Activated CD4-positive, alpha-beta memory T cell treated with anti-CD3 and anti-CD28 coated beads, Interleukin-2, amount 10 ng/mL, durations not matched to agents 7 days and 5 days (primary cell): ENCODE measurements around the gene JUN. TPM values are rescaled to one million over a fixed set of nuclear protein-coding genes. Genes with fewer than 3 reads are reported as not detected.

Source experiments
- CTCF ChIA-PET: fragments of 350-600 bp; sonication (Branson Sonifier 250); formaldehyde crosslinking; loops from one replicate; lab custom pipeline; 2021; ENCODE audit warnings: antibody characterized with exemption, inconsistent platforms; lab: Charles Lee
- POLR2A ChIA-PET: fragments of 350-600 bp; sonication (Branson Sonifier 250); formaldehyde crosslinking; loops from one replicate; lab custom pipeline; 2021; ENCODE audit warnings: antibody characterized with exemption; lab: Charles Lee
- DNase-seq: peaks from one replicate; pipeline ENCODE4 v3.0.0-alpha.2; 2020
- H3K27ac Mint-ChIP-seq: one replicate; pipeline ENCODE4 v1.8.0; 2021; ENCODE audit warnings: mild to moderate bottlenecking, mixed read lengths
- H3K27me3 Mint-ChIP-seq: one replicate; pipeline ENCODE4 v1.8.0; 2021; ENCODE audit warnings: mixed read lengths
- H3K36me3 Mint-ChIP-seq: one replicate; pipeline ENCODE4 v1.8.0; 2021; ENCODE audit warnings: low read depth, mixed read lengths
- H3K4me1 Mint-ChIP-seq: one replicate; pipeline ENCODE4 v1.8.0; 2021; ENCODE audit warnings: mixed read lengths
- H3K4me3 Mint-ChIP-seq: one replicate; pipeline ENCODE4 v1.8.0; 2021; ENCODE audit warnings: mild to moderate bottlenecking, mixed read lengths
- H3K9me3 Mint-ChIP-seq: one replicate; pipeline ENCODE4 v1.8.0; 2021; ENCODE audit warnings: mixed read lengths
- total RNA-seq, 2 experiments: library from RNA; stranded (reverse); gene quantifications; one replicate each; pipeline ENCODE4 v1.2.3, GENCODE V29; 2021

JUN gene
- total RNA-seq, 2 experiments from 2014 or later, result 31.1 to 32.3 TPM

- Mint-ChIP-seq H3K4me3 (no peak overlapping the region), H3K4me1 (no peaks in the 10 kb centered on the region), H3K36me3 (no peaks in the 10 kb centered on the region), H3K27ac (no peak overlapping the region), H3K9me3 (no peaks in the 10 kb centered on the region), H3K27me3 (peaks cover 13% of the 10 kb centered on the region)
- CTCF ChIA-PET, result no interaction called here
- DNase-seq, result no peak
- POLR2A ChIA-PET, result no interaction called here
Observed at GRCh38 chr1:58764294-58764978, 19.4 kb downstream of the JUN start.

- POLR2A ChIA-PET, result no interaction called here
- no peak overlapping the region for H3K4me3 Mint-ChIP-seq
- peaks cover 11% of the 10 kb centered on the region for H3K27me3 Mint-ChIP-seq
- peaks cover 4% of the 10 kb centered on the region for H3K4me1 Mint-ChIP-seq
- H3K9me3 Mint-ChIP-seq, result no peaks in the 10 kb centered on the region
- no peak overlapping the region for H3K27ac Mint-ChIP-seq
- CTCF ChIA-PET, result interaction anchor here (0.6 to 1.1 kb wide), 2 partner anchors 19 to 935 kb away, joined by 3 to 4 read pairs; no protein-coding TSS in a partner anchor
- no peaks in the 10 kb centered on the region for H3K36me3 Mint-ChIP-seq
- no peak for DNase-seq
Observed at GRCh38 chr1:58763214-58763613, 20.6 kb downstream of the JUN start.

- ChIA-PET POLR2A (no interaction called here), CTCF (interaction anchor here (0.6 to 1.1 kb wide), 2 partner anchors 19 to 936 kb away, joined by 3 to 4 read pairs; no protein-coding TSS in a partner anchor)
- no peak for DNase-seq
- H3K27ac Mint-ChIP-seq, result no peak overlapping the region
- H3K9me3 Mint-ChIP-seq, result no peaks in the 10 kb centered on the region
- peaks cover 4% of the 10 kb centered on the region for H3K4me1 Mint-ChIP-seq
- no peaks in the 10 kb centered on the region for H3K36me3 Mint-ChIP-seq
- H3K4me3 Mint-ChIP-seq, result no peak overlapping the region
- H3K27me3 Mint-ChIP-seq, result peaks cover 7% of the 10 kb centered on the region
Observed at GRCh38 chr1:58762806-58763205, 21.0 kb downstream of the JUN start.

- ChIA-PET CTCF (interaction anchor here (0.9 to 2.2 kb wide), 4 partner anchors 13 to 28 kb away, joined by 3 to 8 read pairs (median 4); partner anchors contain the start of gene JUN), POLR2A (interaction anchor here (1.0 to 4.2 kb wide), 5 partner anchors 29 to 944 kb away, joined by 3 to 39 read pairs (median 3); partner anchors contain the start of gene JUN)
- peak overlapping the region; percentile 22 for H3K4me3 Mint-ChIP-seq
- H3K36me3 Mint-ChIP-seq, result no peaks in the 10 kb centered on the region
- H3K27me3 Mint-ChIP-seq, result no peaks in the 10 kb centered on the region
- no peaks in the 10 kb centered on the region for H3K9me3 Mint-ChIP-seq
- DNase-seq, result peak; percentile 72
- peaks cover 55% of the 10 kb centered on the region for H3K4me1 Mint-ChIP-seq
- H3K27ac Mint-ChIP-seq, result peak overlapping the region; percentile 84
Observed at GRCh38 chr1:58755468-58755872, 28.4 kb downstream of the JUN start.

- Mint-ChIP-seq H3K4me1 (peaks cover 55% of the 10 kb centered on the region), H3K27me3 (no peaks in the 10 kb centered on the region), H3K4me3 (peak overlapping the region; percentile 22), H3K27ac (peak overlapping the region; percentile 84), H3K36me3 (no peaks in the 10 kb centered on the region), H3K9me3 (no peaks in the 10 kb centered on the region)
- ChIA-PET CTCF (interaction anchor here (0.9 to 2.2 kb wide), 4 partner anchors 14 to 29 kb away, joined by 3 to 8 read pairs (median 4); partner anchors contain the start of gene JUN), POLR2A (interaction anchor here (0.9 to 4.2 kb wide), 7 partner anchors 11 to 945 kb away, joined by 3 to 39 read pairs (median 3); partner anchors contain the start of gene JUN)
- peak; percentile 49 for DNase-seq
Observed at GRCh38 chr1:58754683-58755467, 29.0 kb downstream of the JUN start.

- Mint-ChIP-seq H3K27me3 (no peaks in the 10 kb centered on the region), H3K27ac (peak overlapping the region; percentile 84), H3K4me3 (no peak overlapping the region), H3K36me3 (no peaks in the 10 kb centered on the region), H3K9me3 (no peaks in the 10 kb centered on the region), H3K4me1 (peaks cover 57% of the 10 kb centered on the region)
- DNase-seq, result no peak
- ChIA-PET POLR2A (interaction anchor here (0.9 to 4.2 kb wide), 5 partner anchors 12 to 945 kb away, joined by 3 to 39 read pairs (median 5); partner anchors contain the start of gene JUN), CTCF (interaction anchor here (2.2 kb wide), 2 partner anchors 14 to 28 kb away, joined by 6 to 8 read pairs; no protein-coding TSS in a partner anchor)
Observed at GRCh38 chr1:58754073-58754613, 29.7 kb downstream of the JUN start.

- H3K4me1 Mint-ChIP-seq, result peaks cover 57% of the 10 kb centered on the region
- H3K27me3 Mint-ChIP-seq, result no peaks in the 10 kb centered on the region
- no peak overlapping the region for H3K27ac Mint-ChIP-seq
- DNase-seq, result no peak
- no peaks in the 10 kb centered on the region for H3K36me3 Mint-ChIP-seq
- H3K9me3 Mint-ChIP-seq, result no peaks in the 10 kb centered on the region
- no peak overlapping the region for H3K4me3 Mint-ChIP-seq
- CTCF ChIA-PET, result no interaction called here
- POLR2A ChIA-PET, result interaction anchor here (1.4 to 4.2 kb wide), 2 partner anchors 12 to 31 kb away, joined by 5 to 39 read pairs; partner anchors contain the start of gene JUN
Observed at GRCh38 chr1:58753431-58753866, 30.4 kb downstream of the JUN start.

GRCh38 chr1:58749646-58750045 is 34.2 kb downstream of the JUN start:
- H3K36me3 Mint-ChIP-seq, result no peaks in the 10 kb centered on the region
- no peaks in the 10 kb centered on the region for H3K9me3 Mint-ChIP-seq
- no peak overlapping the region for H3K4me3 Mint-ChIP-seq
- DNase-seq, result no peak
- peaks cover 15% of the 10 kb centered on the region for H3K27me3 Mint-ChIP-seq
- POLR2A ChIA-PET, result interaction anchor here (1.0 kb wide), 1 partner anchor 34 kb away, joined by 3 read pairs; the partner anchor contains the start of gene JUN
- no peak overlapping the region for H3K27ac Mint-ChIP-seq
- CTCF ChIA-PET, result interaction anchor here (0.6 to 1.7 kb wide), 2 partner anchors 46 to 950 kb away, joined by 3 to 4 read pairs; no protein-coding TSS in a partner anchor
- H3K4me1 Mint-ChIP-seq, result peaks cover 32% of the 10 kb centered on the region

GRCh38 chr1:58748666-58749065 is 35.2 kb downstream of the JUN start:
- no peak overlapping the region for H3K4me3 Mint-ChIP-seq
- H3K36me3 Mint-ChIP-seq, result no peaks in the 10 kb centered on the region
- CTCF ChIA-PET, result interaction anchor here (1.7 kb wide), 1 partner anchor 951 kb away, joined by 4 read pairs; no protein-coding TSS in a partner anchor
- no peak for DNase-seq
- H3K27me3 Mint-ChIP-seq, result peaks cover 23% of the 10 kb centered on the region
- POLR2A ChIA-PET, result interaction anchor here (1.0 kb wide), 1 partner anchor 35 kb away, joined by 3 read pairs; the partner anchor contains the start of gene JUN
- H3K27ac Mint-ChIP-seq, result no peak overlapping the region
- H3K9me3 Mint-ChIP-seq, result no peaks in the 10 kb centered on the region
- peaks cover 22% of the 10 kb centered on the region for H3K4me1 Mint-ChIP-seq

- ChIA-PET CTCF (interaction anchor here (1.3 kb wide), 1 partner anchor 952 kb away, joined by 4 read pairs; no protein-coding TSS in a partner anchor), POLR2A (no interaction called here)
- Mint-ChIP-seq H3K27ac (no peak overlapping the region), H3K4me1 (peaks cover 6% of the 10 kb centered on the region), H3K36me3 (no peaks in the 10 kb centered on the region), H3K9me3 (no peaks in the 10 kb centered on the region), H3K27me3 (peaks cover 23% of the 10 kb centered on the region), H3K4me3 (no peak overlapping the region)
- DNase-seq, result no peak
Observed at GRCh38 chr1:58746757-58747156, 37.1 kb downstream of the JUN start.

GRCh38 chr1:58746182-58746581 is 37.7 kb downstream of the JUN start:
- Mint-ChIP-seq H3K4me3 (no peak overlapping the region), H3K27me3 (peaks cover 23% of the 10 kb centered on the region), H3K9me3 (no peaks in the 10 kb centered on the region), H3K27ac (no peak overlapping the region), H3K36me3 (no peaks in the 10 kb centered on the region), H3K4me1 (peaks cover 6% of the 10 kb centered on the region)
- no peak for DNase-seq
- POLR2A ChIA-PET, result no interaction called here
- CTCF ChIA-PET, result no interaction called here

GRCh38 chr1:58745666-58746065 is 38.2 kb downstream of the JUN start:
- DNase-seq, result no peak
- H3K27me3 Mint-ChIP-seq, result peaks cover 23% of the 10 kb centered on the region
- no peaks in the 10 kb centered on the region for H3K36me3 Mint-ChIP-seq
- no peak overlapping the region for H3K27ac Mint-ChIP-seq
- no peak overlapping the region for H3K4me3 Mint-ChIP-seq
- H3K9me3 Mint-ChIP-seq, result no peaks in the 10 kb centered on the region
- peaks cover 6% of the 10 kb centered on the region for H3K4me1 Mint-ChIP-seq
- CTCF ChIA-PET, result no interaction called here
- POLR2A ChIA-PET, result no interaction called here
